Parathyroid adenoma (tissue), 2 donors: ENCODE results near the gene TTF1.

Experiments used
- H2AFZ ChIP-seq: fragments of 300-600 bp; sonication (generic); one replicate; pipeline ENCODE4 v1.7.0; 2017; ENCODE audit warnings: antibody characterized with exemption, mild to moderate bottlenecking
- H3K27ac ChIP-seq: fragments of 300-600 bp; sonication (generic); one replicate; pipeline ENCODE4 v1.7.0; 2017
- H3K27me3 ChIP-seq: fragments of 300-600 bp; sonication (generic); one replicate; pipeline ENCODE4 v1.7.0; 2017; ENCODE audit warnings: low read length; ENCODE audit not compliant: control insufficient read depth, insufficient read depth
- H3K36me3 ChIP-seq: fragments of 300-600 bp; sonication (generic); one replicate; pipeline ENCODE4 v1.7.0; 2017; ENCODE audit warnings: low read length; ENCODE audit not compliant: control insufficient read depth, insufficient read depth
- H3K4me1 ChIP-seq: fragments of 300-600 bp; sonication (generic); one replicate; pipeline ENCODE4 v1.7.0; 2017; ENCODE audit warnings: control low read depth
- H3K4me2 ChIP-seq: fragments of 300-600 bp; sonication (generic); one replicate; pipeline ENCODE4 v1.7.0; 2017; ENCODE audit warnings: low read length
- H3K4me3 ChIP-seq: fragments of 300-600 bp; sonication (generic); one replicate; pipeline ENCODE4 v1.7.0; 2017; ENCODE audit warnings: low read depth, low read length
- H3K79me2 ChIP-seq: fragments of 300-600 bp; sonication (generic); one replicate; pipeline ENCODE4 v1.7.0; 2017; ENCODE audit warnings: control low read depth
- H3K9ac ChIP-seq: fragments of 300-600 bp; sonication (generic); one replicate; pipeline ENCODE4 v1.7.0; 2017; ENCODE audit warnings: mild to moderate bottlenecking
- H3K9me3 ChIP-seq: fragments of 300-600 bp; sonication (generic); one replicate; pipeline ENCODE4 v1.7.0; 2017; ENCODE audit warnings: low read length; ENCODE audit not compliant: control insufficient read depth
- TF ChIP-seq, protein P1 (sequence below): fragments of 300-600 bp; sonication (generic); IDR thresholded peaks from one replicate; pipeline ENCODE4 v1.7.0; 2017; ENCODE audit warnings: antibody characterized with exemption, mild to moderate bottlenecking
- donor health status: primary hyperparathyroidism.

TTF1 gene

GRCh38 chr9:132415181-132415580, 8.5 kb upstream of the TTF1 start:
- H3K9ac ChIP-seq = no peak overlapping the region
- H3K79me2 ChIP-seq = no peaks in the 10 kb centered on the region
- H3K4me2 ChIP-seq = no peak overlapping the region
- H3K27ac ChIP-seq = no peak overlapping the region
- TF ChIP-seq, protein P1, sequence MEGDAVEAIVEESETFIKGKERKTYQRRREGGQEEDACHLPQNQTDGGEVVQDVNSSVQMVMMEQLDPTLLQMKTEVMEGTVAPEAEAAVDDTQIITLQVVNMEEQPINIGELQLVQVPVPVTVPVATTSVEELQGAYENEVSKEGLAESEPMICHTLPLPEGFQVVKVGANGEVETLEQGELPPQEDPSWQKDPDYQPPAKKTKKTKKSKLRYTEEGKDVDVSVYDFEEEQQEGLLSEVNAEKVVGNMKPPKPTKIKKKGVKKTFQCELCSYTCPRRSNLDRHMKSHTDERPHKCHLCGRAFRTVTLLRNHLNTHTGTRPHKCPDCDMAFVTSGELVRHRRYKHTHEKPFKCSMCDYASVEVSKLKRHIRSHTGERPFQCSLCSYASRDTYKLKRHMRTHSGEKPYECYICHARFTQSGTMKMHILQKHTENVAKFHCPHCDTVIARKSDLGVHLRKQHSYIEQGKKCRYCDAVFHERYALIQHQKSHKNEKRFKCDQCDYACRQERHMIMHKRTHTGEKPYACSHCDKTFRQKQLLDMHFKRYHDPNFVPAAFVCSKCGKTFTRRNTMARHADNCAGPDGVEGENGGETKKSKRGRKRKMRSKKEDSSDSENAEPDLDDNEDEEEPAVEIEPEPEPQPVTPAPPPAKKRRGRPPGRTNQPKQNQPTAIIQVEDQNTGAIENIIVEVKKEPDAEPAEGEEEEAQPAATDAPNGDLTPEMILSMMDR = no peak
- no peak overlapping the region for H3K4me3 ChIP-seq
- H3K27me3 ChIP-seq = no peaks in the 10 kb centered on the region
- H2AFZ ChIP-seq = peak overlapping the region; percentile 38
- no peaks in the 10 kb centered on the region for H3K9me3 ChIP-seq
- no peaks in the 10 kb centered on the region for H3K36me3 ChIP-seq
- peaks cover 2% of the 10 kb centered on the region for H3K4me1 ChIP-seq

DNA sequence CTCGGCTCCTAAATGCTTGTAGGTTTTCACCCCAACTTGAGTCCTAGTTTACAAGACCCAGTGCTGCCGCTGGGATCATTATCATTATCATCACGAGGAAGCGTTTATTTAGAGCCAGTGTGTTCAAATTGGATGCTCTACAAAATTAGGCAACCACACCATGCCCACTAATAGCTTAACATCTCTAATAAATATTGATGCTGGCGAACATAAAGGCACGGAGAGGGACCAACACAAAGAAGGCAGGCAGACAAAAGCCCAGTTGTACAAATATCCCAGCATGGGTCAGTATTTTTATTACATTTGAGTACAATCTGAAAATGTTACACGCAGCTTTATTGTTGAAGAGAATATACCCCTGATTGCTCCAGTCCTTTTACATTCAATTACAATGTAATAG, 8.1 kb upstream of the TTF1 start:
- Histone ChIP-seq H3K27ac (no peak overlapping the region), H2AFZ (no peak overlapping the region), H3K9ac (no peak overlapping the region), H3K27me3 (no peaks in the 10 kb centered on the region), H3K9me3 (no peaks in the 10 kb centered on the region), H3K79me2 (no peaks in the 10 kb centered on the region), H3K4me3 (no peak overlapping the region), H3K4me1 (peaks cover 2% of the 10 kb centered on the region), H3K36me3 (no peaks in the 10 kb centered on the region), H3K4me2 (no peak overlapping the region)
- TF ChIP-seq, protein P1 = no peak

- peaks cover 2% of the 10 kb centered on the region for H3K4me1 ChIP-seq
- H3K4me3 ChIP-seq = no peak overlapping the region
- no peak overlapping the region for H3K4me2 ChIP-seq
- H3K9ac ChIP-seq = no peak overlapping the region
- H2AFZ ChIP-seq = no peak overlapping the region
- H3K9me3 ChIP-seq = no peaks in the 10 kb centered on the region
- H3K79me2 ChIP-seq = no peaks in the 10 kb centered on the region
- no peaks in the 10 kb centered on the region for H3K36me3 ChIP-seq
- no peaks in the 10 kb centered on the region for H3K27me3 ChIP-seq
- TF ChIP-seq, protein P1 = no peak
- H3K27ac ChIP-seq = no peak overlapping the region
Measured at GRCh38 chr9:132413926-132414325, 7.3 kb upstream of the TTF1 start.

DNA sequence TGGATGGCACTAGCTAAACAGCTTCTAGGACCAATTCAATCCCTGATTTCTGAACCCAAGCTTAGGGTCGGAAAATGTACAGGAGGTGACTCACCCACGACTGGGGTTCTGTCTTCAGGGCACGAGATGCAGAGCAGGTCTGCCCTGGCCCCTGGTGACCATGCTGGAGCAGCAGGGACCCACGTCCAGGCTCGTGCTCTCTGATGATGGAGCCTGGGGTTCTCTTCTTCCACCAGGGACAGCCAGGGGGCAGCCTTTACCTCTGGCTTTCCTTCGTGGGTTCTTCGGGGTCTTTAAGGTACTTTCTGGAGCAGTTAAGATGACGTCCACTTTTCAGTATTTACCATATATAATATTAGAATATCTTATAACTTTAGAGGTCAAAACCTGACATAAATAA, 5.4 kb upstream of the TTF1 start:
- no peak overlapping the region for H3K27ac ChIP-seq
- no peak overlapping the region for H3K4me3 ChIP-seq
- no peaks in the 10 kb centered on the region for H3K79me2 ChIP-seq
- H3K4me2 ChIP-seq = no peak overlapping the region
- H3K9ac ChIP-seq = no peak overlapping the region
- H3K36me3 ChIP-seq = no peaks in the 10 kb centered on the region
- peaks cover 2% of the 10 kb centered on the region for H3K4me1 ChIP-seq
- H3K27me3 ChIP-seq = no peaks in the 10 kb centered on the region
- H3K9me3 ChIP-seq = no peaks in the 10 kb centered on the region
- no peak overlapping the region for H2AFZ ChIP-seq
- TF ChIP-seq, protein P1 = peak; percentile 29

DNA sequence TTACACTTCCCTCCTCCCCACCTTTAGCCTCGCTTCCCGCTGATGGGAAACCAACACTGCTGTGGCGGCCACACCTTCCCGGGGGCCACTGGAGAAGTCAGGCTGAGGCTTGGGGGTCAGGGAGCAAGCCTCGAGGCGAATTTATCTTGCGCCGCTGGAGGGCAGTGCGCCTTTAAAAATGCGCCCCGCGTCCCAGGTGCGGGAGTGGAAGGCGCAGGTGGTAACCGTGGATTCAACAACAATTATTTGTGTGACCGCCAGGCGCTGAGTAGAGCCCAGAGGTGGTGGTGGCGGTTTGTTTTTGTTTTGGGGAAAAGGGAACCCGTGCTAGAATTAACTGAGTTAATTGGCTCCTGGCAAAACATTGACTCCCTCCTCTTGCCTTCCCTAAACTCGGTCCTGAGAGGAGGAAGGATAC, 4.5 kb upstream of the TTF1 start:
- Histone ChIP-seq H3K4me1 (peaks cover 5% of the 10 kb centered on the region), H3K27ac (no peak overlapping the region), H3K79me2 (no peaks in the 10 kb centered on the region), H3K27me3 (no peaks in the 10 kb centered on the region), H3K4me3 (no peak overlapping the region), H3K4me2 (no peak overlapping the region), H2AFZ (peak overlapping the region; percentile 46), H3K9ac (no peak overlapping the region), H3K9me3 (no peaks in the 10 kb centered on the region), H3K36me3 (no peaks in the 10 kb centered on the region)
- TF ChIP-seq, protein P1 = peak; percentile 74
